ENCODE results near the gene LARP4B.

DNA sequence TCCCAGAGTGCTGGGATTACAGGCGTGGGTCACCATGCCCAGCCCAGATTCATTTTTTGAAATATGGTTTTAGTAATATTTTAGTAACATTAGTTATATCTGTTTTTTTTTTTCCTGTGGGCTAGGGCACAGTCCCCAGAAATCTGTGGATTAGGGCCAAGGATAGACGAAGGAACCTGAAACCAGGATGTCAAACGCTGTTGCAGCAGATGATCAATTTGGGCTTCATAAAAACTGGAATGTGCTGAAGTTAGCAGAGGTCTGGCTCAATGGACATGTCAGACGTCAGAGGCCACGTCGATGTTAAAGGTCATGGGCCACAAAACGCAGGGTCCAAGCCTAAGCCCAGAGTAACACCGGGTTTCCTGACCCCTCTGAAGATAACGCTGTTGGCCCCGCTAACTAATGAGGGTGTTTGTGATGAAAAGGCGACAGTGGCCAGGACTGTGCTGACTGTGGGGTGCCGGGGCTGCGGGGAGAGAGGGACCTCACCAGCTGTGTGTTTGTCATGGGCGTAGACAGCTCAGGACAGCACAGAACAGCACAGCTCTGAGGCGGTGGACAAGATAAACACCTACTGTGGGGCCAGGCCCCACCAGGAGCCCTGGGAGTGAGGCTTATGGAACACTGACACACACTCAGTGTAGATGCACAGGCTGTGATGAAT lies 32.9 kb upstream of the LARP4B start:
- TF ChIP-seq CTCF (IDR thresholded peaks at IDR 0.05; ENCODE audit: low read length): no peak
- TF ChIP-seq EZH2phosphoT487 (IDR thresholded peaks at IDR 0.05; ENCODE audit: low read length): no peak
- TF ChIP-seq EZH2 (optimal IDR thresholded peaks at IDR 0.05; ENCODE audit: low read depth, low read length): no peak

Data from MM.1S (cell line).